ENCODE results near the gene SEMA5B. TPM values are rescaled to one million over a fixed set of nuclear protein-coding genes. Genes with fewer than 3 reads are reported as not detected.
A peak's percentile ranks its signal among the peaks of the same experiment; 100 is the strongest.

SEMA5B gene
- total and polyA plus RNA-seq, 9 of the 15 experiments (the other 6 are each of a cell fraction or from before 2014, with no cell fraction given) = not detected

DNA sequence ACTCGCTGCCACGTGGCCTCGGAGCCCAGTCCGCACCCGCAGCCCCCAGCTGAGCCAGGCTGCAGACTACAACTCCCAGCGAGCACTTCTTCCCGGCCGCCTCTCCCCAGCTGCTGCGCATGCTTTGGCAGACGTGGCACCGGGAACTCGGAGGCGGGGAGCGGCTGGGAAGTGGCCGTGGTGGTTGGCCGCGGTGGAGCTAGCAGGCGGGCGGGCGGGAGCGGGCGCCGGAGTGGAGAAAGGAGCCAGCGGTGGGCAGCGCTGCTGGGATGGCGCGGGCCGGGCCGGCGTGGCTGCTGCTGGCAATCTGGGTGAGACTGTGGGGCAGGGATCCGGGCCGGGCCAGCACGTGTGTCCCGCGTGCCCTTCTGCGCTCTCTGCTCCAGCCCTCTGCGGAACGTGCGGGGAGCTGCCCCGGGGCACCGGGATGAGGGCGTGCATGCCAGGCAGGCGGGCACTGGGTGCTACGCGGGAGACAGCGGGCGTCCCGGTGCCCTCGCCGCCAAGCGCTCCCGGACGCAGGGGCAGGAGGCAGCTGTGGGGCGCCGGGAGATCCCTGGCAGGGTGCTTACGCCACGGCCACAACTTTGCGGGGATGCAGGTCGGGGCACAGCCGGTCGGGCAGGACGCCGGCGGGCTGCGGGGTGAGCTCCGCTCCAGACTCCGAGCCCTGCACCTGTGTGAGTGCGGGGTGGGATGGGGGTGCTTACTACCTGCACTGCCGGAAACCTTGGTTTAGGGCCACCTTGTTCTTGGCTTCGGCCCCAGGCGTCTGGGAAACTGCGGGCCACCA, 39.5 kb upstream of the SEMA5B start, which contains the start of gene PDIA5 (continued):
- no peak for TF ChIP-seq ZNF146 (CRISPR knock-in tag; IDR thresholded peaks at IDR 0.05; ENCODE audit: unreplicated experiment)
- no peak for TF ChIP-seq ZKSCAN8 (CRISPR knock-in tag; IDR thresholded peaks at IDR 0.05)
- TF ChIP-seq TFAM (CRISPR knock-in tag; conservative IDR thresholded peaks at IDR 0.05) = no peak
- peak; percentile 88 to 92 for TF ChIP-seq MNT (conservative IDR thresholded peaks at IDR 0.05)
- no peak for TF ChIP-seq CREBBP (IDR thresholded peaks at IDR 0.05; ENCODE audit: low read depth, low read length)
- TF ChIP-seq, protein P1, sequence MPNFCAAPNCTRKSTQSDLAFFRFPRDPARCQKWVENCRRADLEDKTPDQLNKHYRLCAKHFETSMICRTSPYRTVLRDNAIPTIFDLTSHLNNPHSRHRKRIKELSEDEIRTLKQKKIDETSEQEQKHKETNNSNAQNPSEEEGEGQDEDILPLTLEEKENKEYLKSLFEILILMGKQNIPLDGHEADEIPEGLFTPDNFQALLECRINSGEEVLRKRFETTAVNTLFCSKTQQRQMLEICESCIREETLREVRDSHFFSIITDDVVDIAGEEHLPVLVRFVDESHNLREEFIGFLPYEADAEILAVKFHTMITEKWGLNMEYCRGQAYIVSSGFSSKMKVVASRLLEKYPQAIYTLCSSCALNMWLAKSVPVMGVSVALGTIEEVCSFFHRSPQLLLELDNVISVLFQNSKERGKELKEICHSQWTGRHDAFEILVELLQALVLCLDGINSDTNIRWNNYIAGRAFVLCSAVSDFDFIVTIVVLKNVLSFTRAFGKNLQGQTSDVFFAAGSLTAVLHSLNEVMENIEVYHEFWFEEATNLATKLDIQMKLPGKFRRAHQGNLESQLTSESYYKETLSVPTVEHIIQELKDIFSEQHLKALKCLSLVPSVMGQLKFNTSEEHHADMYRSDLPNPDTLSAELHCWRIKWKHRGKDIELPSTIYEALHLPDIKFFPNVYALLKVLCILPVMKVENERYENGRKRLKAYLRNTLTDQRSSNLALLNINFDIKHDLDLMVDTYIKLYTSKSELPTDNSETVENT (CRISPR knock-in tag; IDR thresholded peaks at IDR 0.05) = no peak
- peak; percentile 94 to 95 for TF ChIP-seq NRF1 (conservative IDR thresholded peaks at IDR 0.05 in 1 of 2, IDR thresholded peaks at IDR 0.05 in 1 of 2)
- TF ChIP-seq, protein P2, sequence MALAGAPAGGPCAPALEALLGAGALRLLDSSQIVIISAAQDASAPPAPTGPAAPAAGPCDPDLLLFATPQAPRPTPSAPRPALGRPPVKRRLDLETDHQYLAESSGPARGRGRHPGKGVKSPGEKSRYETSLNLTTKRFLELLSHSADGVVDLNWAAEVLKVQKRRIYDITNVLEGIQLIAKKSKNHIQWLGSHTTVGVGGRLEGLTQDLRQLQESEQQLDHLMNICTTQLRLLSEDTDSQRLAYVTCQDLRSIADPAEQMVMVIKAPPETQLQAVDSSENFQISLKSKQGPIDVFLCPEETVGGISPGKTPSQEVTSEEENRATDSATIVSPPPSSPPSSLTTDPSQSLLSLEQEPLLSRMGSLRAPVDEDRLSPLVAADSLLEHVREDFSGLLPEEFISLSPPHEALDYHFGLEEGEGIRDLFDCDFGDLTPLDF (CRISPR knock-in tag; IDR thresholded peaks at IDR 0.05) = no peak
- TF ChIP-seq, protein P3, sequence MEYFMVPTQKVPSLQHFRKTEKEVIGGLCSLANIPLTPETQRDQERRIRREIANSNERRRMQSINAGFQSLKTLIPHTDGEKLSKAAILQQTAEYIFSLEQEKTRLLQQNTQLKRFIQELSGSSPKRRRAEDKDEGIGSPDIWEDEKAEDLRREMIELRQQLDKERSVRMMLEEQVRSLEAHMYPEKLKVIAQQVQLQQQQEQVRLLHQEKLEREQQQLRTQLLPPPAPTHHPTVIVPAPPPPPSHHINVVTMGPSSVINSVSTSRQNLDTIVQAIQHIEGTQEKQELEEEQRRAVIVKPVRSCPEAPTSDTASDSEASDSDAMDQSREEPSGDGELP (CRISPR knock-in tag; IDR thresholded peaks at IDR 0.05; ENCODE audit: borderline replicate concordance) = peak; percentile 99
- no peak for TF ChIP-seq ZNF121 (CRISPR knock-in tag; conservative IDR thresholded peaks at IDR 0.05)
- TF ChIP-seq PHF8 (IDR thresholded peaks at IDR 0.05; ENCODE audit: borderline replicate concordance, low read length) = peak; percentile 82; the same call in 1 of the 2 replicates
- peak; percentile 45 for TF ChIP-seq ESRRA (IDR thresholded peaks at IDR 0.05; ENCODE audit: borderline replicate concordance, low read depth)
- peak; percentile 56 for TF ChIP-seq POLR2B (IDR thresholded peaks at IDR 0.05; ENCODE audit: low read depth, partially characterized antibody)
- TF ChIP-seq ETV5 (CRISPR knock-in tag; IDR thresholded peaks at IDR 0.05; ENCODE audit: low read depth) = 0 out of 2 replicates have a peak, but pooled peaks have one; percentile 18
- 0 out of 2 replicates have a peak, but pooled peaks have one; percentile 15 for TF ChIP-seq ATF7 (IDR thresholded peaks at IDR 0.05)
- TF ChIP-seq, protein P4, sequence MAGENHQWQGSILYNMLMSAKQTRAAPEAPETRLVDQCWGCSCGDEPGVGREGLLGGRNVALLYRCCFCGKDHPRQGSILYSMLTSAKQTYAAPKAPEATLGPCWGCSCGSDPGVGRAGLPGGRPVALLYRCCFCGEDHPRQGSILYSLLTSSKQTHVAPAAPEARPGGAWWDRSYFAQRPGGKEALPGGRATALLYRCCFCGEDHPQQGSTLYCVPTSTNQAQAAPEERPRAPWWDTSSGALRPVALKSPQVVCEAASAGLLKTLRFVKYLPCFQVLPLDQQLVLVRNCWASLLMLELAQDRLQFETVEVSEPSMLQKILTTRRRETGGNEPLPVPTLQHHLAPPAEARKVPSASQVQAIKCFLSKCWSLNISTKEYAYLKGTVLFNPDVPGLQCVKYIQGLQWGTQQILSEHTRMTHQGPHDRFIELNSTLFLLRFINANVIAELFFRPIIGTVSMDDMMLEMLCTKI (IDR thresholded peaks at IDR 0.05; ENCODE audit: partially characterized antibody) = no peak
- TF ChIP-seq SOX6 (IDR thresholded peaks at IDR 0.05) = no peak
- peak; percentile 69; the same call in 1 of the 2 replicates for TF ChIP-seq RNF2 (IDR thresholded peaks at IDR 0.05)
- TF ChIP-seq DIDO1 (tag; IDR thresholded peaks at IDR 0.05; ENCODE audit: low read depth) = 0 out of 2 replicates have a peak, but pooled peaks have one; percentile 12
- peak; percentile 29 for TF ChIP-seq CCNT2 (IDR thresholded peaks at IDR 0.05; ENCODE audit: borderline replicate concordance, extremely low read depth, insufficient read length, low read depth, low read length)

Data from K562 (cell line).